Neural cell (in vitro differentiated cells): ENCODE results near the gene SLC30A7.

ENCODE experiments used
- POLR2AphosphoS5 ChIP-seq: IDR thresholded peaks from 2 replicates; pipeline ENCODE4 v1.6.1; 2012
- TF ChIP-seq, protein P1 (sequence below): fragments of 450-650 bp; IDR thresholded peaks from 2 replicates; pipeline ENCODE4 v1.5.1; 2014; ENCODE audit warnings: antibody characterized with exemption, mild to moderate bottlenecking, moderate library complexity; ENCODE audit not compliant: poor library complexity, severe bottlenecking

DNA sequence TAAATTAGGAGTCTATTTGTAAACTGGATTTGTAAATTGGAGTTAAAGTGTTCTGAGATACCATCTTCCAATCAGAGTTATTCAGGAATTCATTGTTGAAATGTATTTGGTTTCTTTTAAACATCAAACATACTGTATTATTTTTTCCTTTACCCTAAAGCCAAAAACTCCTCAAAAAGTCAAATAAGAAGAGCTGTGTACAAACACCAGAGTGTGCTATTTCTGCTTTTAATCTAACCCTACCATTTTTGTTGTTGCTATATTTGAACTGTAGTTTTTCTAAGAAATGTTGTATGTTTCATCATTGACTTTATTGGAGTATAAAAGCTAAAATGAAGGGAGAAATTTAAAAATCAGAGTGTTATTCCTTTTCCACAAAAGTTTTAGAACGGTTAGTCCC lies 35.8 kb downstream of the SLC30A7 start:
- TF ChIP-seq, protein P1, sequence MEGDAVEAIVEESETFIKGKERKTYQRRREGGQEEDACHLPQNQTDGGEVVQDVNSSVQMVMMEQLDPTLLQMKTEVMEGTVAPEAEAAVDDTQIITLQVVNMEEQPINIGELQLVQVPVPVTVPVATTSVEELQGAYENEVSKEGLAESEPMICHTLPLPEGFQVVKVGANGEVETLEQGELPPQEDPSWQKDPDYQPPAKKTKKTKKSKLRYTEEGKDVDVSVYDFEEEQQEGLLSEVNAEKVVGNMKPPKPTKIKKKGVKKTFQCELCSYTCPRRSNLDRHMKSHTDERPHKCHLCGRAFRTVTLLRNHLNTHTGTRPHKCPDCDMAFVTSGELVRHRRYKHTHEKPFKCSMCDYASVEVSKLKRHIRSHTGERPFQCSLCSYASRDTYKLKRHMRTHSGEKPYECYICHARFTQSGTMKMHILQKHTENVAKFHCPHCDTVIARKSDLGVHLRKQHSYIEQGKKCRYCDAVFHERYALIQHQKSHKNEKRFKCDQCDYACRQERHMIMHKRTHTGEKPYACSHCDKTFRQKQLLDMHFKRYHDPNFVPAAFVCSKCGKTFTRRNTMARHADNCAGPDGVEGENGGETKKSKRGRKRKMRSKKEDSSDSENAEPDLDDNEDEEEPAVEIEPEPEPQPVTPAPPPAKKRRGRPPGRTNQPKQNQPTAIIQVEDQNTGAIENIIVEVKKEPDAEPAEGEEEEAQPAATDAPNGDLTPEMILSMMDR = no peak
- TF ChIP-seq POLR2AphosphoS5 = no peak
